GM19351 (cell line): ENCODE results near the gene TSC1.

ENCODE experiments used
- ATAC-seq: cut with Tn5 transposase; IDR thresholded peaks from one replicate; pipeline ENCODE4 v1.9.1; 2021; ENCODE audit warnings: mild to moderate bottlenecking, moderate library complexity; ENCODE audit not compliant: unreplicated experiment

The TSC1 gene

DNA sequence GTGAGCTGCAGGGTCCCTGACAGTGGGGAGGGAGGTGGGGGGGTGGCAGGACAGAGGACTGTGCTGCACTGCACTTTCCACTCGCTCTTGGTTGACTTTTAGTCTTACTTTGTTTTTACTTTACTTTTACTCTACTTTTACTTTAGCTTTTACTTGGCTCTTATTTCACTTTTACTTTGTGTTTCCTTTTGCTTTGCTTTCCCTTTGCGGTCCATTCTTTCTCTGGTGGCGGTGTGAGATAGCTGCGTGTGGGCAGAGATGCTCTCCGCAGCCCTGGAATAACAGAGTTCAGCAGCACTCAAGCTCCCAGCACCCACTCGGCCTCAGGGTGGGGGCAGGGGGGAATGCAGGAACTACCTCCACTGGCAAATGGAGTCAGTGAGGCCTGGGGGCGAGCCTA, 71.0 kb downstream of the TSC1 start:
- ATAC-seq = no peak

DNA sequence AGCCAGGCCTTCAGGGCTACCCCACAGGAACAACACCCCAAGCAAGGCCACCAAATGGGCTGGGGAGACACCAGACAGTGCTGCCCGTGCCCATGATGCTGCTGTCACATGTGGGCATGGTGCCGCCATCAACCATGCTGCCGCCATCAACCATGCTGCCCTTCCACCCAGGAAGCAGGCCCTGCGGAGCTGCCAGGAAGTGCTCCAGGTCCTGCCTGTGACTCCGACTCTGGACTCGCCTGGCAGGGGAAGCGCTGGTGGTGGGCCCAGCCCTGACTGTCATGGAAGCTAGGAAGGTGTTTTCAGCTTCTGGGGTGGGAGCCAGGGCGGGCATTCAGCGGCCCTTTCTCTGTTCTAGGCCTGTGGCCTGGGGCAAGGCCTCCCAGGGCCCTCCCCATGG, 75.2 kb downstream of the TSC1 start:
- ATAC-seq = no peak

DNA sequence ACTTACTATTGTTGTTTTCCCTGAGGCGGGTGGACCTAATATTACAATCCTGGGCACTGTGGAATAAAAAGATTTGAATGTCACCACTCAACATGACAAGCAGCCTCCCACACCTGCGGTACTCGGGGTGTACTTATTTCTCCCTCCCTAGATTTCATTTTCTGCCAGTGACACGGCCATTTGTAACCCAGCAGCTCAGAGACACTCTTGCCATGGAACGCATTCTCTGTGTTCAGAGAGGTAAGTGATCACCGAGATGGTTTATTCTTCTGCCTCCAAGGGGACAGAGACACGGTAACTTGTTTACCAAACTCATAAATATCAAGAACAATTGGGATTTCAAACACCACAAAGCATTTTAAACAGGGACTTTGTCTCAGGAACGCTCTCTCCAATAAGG, 77.5 kb downstream of the TSC1 start:
- no peak for ATAC-seq

DNA sequence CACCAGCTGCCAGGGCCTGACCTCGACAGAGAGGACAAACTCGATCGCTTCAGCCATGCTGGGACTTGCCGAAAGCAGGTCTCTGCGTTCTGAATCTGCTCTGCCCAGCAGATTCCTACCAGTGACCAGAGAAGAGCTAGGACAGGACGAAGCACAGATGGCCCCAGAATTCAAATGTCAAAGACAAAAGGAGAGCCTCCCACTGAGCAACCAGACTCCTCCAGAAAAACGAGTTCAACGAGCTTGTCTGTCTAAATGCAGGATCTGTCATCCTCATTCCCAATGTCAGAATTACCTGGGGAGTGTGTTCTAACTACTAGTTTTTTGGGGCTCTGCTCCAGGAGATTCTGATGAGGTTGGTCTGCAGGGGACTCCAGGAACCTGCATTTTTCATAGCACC, 79.7 kb downstream of the TSC1 start:
- no peak for ATAC-seq

DNA sequence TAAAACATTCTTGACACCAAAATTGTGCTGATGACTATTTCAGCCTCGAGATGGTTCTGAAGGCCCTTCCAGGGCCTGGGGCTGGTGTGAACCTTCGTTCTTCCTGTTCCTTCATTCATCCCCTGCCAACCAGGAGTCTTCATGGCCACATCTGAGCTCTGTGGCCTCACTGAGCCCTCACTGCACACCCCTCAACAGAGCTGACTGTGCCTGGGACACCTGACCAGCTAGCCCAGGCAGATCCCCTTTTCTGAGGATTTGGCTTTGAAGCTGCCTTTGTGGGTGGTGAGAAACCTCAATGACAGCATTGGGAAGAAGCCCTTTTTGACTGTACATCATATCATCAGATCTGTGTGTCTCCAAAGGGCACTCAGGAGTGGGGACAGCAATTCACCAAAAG, 80.1 kb downstream of the TSC1 start:
- no peak for ATAC-seq

DNA sequence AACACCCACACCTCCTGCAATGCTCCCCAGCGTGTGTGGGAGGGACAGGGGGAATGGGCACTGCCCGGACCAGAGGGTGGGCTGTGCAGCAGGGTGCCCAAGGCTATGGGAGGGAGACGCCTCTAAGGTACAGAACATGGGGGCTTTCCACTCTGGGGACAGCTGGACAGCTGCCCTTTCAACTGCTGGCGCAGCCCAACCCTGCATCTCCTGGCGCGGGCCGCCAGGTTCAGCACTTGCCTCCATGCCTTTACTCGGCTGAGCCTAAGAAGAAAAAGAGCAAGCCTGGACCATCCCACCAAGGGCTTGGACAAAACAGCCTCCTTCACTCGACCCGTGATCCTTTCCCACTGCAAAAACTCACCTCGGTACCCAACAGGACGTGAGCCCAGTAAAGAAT, 81.3 kb downstream of the TSC1 start:
- ATAC-seq = no peak

DNA sequence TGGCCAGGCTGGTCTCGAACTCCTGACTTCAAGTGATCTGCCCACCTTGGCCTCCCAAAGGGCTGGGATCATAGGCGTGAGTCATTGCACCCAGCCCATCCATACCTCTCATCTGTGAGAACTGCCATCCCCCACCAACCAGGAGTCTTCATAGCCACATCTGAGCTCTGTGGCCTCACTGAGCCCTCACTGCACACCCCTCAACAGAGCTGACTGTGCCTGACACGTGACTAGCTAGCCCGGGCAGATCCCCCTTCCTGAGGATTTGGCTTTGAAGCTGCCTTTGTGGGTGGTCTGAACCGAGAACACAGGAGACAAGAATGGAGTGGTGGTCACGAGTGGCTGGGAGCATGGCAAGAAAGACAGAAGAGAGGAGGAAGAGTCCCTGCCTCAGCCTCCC, 81.9 kb downstream of the TSC1 start:
- no peak for ATAC-seq

DNA sequence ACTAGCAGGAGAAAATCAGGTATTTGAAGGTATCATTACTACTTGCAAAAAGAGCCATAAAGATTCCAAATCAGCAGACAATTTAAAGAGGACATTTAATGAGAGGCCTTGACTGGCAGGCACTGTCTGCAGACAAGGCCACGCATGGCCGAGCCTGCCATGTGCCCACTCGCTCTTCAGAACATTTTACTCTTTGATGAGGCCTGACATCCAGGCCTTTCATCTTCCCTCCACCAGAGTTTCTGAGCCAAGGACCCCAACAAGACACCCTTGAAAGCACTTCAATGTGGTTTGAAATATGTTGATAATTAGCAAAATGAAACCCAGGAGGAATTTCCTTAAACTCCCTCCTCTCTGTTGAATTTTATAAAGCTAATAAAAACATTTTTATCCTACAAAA, 82.8 kb downstream of the TSC1 start:
- ATAC-seq = no peak

DNA sequence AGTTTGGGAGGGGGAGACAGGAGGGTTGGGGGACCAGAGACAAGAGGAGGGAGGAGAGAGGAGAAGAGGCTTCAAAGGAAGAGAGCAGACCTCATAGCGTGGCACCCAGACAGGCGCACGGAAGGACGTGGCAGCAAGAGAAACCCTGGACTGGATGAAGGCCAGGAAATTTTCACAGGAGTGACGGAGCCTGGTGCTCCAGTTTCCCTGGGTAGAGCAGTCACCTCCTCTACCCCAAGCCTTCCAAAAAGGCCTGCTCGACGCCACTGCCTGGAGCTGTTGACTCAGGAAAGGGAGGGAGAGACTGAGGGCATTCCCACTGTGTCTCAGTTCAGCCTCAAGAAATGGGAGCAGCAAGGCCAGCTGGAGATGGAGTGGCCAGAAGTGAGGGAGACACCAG, 85.7 kb downstream of the TSC1 start:
- no peak for ATAC-seq

DNA sequence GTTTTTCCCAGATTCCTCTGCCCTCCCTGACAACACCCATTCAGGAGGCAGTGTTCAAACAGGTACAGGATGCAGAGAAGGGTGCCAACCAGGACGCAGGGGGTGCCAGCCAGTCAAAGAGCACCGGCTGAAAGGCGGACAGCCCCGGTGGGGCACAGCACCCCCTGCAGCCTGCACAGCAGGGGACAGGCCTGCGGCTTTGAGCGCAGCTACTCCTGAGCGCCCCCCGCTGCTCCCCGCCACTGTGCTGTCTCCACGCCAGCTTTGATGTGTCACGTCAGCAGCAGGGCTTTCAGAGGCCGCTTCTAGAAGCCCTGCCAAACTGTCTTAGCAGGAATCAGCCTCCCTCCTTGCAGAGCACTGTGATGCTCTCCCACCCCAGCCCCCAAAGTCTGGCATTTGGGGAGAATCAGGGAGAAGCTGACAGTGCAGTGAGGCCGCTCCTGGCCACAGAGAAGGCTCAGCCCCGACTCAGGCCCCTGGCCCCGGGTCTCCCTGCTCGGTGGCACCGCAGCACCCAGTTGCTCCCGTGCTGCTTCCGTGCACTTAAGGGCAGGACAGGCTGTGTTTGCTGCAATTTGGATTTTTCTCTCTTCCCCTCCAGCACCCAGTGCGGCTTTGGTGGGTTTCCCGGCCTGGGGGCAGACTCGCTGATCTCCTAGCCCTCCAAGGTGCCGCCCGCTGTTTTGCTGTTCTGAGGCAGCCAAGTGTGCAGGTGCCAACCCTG, 86.6 kb downstream of the TSC1 start:
- ATAC-seq = no peak

DNA sequence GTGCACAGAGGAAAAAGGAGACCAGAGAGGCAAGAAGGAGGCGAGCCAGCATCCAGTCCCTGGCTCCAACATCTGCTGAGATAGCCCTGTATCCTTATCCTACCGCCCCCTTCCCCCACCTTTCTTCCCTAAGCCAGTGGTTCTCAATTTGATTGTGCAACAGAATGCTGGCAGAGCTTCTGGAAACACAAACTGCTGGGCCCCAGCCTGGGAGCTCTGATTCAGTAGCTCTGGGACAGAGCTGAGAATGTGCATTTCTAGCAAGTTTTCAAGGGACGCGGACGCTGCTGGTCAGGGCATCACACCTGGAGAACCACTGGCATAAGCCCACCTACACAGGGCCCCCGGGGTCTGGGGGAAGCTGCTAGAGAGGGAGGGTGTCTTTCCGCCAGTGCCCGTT, 87.4 kb downstream of the TSC1 start:
- no peak for ATAC-seq

DNA sequence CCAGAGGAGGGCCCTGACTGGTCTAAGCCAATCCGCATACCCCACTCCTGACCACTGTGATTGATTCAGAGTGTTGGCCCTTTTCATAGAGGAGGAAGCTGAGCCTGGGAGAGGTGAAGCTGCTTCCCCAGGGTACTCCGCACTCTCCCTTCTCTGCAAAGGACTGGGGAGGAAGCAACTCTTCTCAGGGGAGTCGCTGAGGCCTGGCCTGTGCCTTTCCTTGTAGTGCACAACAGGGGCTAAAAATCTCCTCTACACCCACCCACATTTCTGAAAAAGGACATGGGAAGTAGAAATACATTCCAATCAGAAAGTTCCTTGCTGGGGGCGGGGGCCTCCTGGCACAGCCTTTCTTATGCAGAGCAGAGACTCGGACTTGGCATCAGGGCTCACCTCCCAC, 88.5 kb downstream of the TSC1 start:
- no peak for ATAC-seq

DNA sequence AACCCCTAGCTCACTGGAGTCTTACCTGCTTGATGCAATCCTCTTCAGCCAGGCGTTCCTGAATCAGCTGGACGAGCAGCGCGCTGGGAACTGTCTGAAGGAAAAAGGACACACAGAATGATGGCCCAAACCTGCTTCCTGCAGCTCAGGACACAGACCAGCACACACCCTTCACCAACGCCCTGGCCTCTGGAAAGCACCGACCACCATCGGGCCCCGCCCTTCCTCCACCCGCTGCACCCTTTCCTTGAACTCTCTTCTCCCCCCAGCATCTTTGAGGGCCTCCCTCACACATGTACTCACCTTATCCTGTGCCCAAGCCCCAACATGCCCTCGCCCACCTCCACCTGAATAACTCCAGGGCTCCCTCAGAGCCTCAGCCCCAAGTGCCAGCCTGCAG, 89.6 kb downstream of the TSC1 start:
- no peak for ATAC-seq

DNA sequence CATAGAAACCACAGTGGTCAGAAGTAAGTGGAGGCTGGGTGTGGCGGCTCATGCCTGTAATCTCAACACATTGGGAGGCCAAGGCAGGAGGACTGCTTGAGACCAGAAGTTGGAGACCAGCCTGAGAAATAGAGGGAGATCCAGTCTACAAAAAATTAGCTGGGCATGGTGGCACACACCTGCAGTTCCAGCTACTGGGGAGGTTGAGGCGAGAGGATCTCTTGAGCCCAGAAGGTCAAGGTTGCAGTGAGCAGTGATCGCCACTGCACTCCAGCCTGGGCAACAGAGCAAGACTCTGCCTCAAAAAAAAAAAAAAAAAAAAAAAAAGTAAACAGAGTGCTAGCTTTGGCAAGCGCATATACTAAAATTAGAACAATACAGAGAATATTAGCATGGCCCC, 90.9 kb downstream of the TSC1 start:
- ATAC-seq = no peak

DNA sequence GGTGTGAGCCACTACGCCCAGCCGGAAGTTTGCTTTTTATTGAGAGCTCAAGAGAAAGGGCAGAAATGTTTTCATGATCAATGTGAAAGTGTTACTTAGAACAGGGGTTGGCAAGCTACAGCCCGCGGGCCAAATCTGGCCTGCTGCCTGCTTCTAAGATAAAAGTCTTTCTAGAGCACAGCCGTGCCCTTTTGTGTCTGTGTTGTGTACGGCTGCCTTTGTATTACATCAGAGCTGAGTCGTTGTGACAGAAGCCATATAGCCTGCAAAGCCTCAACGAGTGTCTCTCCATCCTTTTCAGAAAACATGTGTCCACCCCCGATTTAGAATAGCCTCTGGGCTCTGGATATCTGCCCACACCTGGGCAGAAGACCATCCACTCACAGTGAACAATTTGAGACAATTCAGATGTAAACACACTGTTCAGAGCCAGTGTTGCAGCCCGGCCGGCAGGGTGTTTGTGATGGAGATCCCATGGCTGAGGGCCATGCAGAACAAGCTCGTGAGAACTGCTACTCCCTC, 95.2 kb downstream of the TSC1 start:
- ATAC-seq = no peak

DNA sequence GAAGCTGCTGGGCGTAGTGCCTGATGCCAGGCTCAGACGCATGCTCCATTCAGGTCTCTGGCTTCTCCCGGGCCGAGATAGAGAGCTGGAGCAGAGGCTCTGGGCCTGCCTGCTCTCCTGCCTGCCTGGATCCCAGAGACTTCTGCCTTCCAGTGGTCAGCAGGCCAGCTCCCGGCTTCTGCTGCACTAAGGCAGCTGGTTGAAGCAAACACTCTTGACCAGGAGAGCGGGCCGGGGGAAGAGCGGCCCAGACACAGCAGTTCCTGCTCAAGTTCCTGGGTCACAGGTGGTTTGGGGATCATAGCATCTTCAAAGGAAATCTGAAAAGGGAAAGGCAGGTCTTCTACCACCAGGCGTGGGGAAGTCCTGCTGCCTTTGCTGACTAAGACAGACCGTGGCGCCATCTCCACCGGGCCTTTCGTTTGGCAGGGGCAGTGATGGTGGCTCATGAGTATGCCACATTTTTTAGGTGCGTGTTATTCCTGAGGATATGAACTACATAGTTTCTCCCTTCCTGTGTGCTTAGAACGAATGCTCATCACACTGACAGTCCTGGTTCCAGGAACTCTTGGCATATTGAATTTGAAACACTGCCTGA, 97.4 kb downstream of the TSC1 start:
- no peak for ATAC-seq

DNA sequence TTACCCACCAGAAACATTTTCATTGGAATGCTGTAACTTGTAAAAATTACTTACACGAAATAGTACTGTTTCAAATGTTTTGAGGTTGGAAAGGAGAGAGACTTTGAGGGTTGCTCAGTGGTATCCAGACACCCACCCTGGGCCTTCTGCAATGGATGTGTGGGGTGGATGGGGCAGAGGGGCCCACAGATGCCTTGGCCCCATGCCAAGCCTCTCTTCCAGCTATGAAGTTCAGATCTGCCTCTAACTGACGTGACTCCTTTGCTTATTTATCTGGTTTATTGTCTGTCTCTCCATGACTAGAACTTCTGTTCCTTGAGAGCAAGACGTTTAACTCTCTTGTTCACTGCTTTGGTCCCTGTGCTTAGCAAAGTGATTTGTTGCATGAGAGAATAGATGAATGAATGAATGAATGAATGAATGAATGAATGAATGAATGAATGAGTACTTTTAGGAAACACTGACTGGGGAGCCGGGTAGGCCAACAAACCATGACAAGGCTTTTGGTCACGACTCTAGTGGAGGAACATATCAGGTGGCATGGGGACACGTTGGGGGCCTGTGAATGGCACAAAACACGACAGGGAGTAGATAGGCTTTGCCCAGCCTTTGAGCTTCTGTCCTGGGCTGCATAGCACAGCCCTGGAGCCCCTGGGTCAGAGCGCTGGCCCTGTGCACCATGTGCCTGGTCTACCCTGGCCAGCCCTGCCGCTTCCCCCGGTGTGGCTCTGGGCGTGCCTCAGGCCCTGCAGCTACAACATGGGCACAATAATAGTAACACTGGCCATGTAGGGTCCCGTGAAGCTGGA, 98.1 kb downstream of the TSC1 start:
- no peak for ATAC-seq

DNA sequence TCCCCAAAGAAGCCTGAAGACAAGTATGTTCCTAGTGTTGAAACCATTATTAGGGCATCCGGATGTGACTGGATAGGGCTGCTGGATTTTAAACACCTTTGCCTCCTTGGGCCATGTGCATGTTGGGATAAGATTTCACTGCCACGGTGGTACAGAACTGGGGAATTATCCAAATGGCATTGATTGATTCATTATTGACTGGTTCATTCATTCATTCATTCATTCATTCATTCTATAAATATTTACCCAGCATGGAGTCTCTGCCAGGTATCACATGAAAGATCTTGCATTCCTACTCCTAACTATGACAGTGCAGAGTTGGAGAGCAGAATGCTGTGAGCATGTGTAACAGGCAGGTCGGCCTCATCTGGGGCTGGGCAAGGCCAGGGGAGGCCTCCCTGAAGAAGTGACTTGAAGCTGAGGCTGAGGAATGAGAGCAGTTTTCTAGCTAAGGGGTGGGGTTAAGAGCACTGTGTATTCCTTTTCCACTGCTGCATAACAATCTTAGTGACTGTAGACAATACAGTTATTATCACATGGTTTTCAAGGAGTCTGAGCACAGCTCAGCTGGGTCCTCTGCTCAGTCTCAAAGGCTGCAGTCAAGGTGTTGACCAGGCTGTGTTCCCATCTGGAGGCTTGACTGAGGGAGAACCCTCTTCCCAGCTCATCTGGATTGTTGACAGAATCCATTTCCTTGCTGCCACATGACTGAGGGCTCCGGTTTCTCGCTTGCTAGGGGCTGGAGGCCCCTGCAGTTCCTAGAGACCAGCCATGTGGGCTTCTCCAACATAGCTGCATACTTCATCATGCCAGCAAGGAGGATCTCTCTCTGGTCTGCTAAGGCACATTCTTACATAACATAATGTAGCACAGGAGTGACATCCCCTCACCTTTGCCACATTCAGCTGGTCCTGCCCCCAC, 102.0 kb downstream of the TSC1 start:
- no peak for ATAC-seq
